NB4 (cell line): ENCODE results near the gene ZDHHC7.

Experiments
- DNase-seq: peaks from one replicate; pipeline ENCODE4 v3.0.0; 2010; ENCODE audit warnings: low read depth
- H3K4me3 ChIP-seq: one replicate; pipeline ENCODE4 v1.5.1; 2011; ENCODE audit warnings: mild to moderate bottlenecking, low read depth, low read length, moderate library complexity
- MYC ChIP-seq: IDR thresholded peaks from 2 replicates; pipeline ENCODE4 v1.6.1; 2011; ENCODE audit warnings: low read depth, low read length
- POLR2A ChIP-seq: IDR thresholded peaks from 2 replicates; pipeline ENCODE4 v1.6.1; 2011; ENCODE audit warnings: mild to moderate bottlenecking; ENCODE audit not compliant: insufficient read length; ENCODE audit errors: extremely low read depth
- TF ChIP-seq, protein P1 (sequence below): IDR thresholded peaks from 2 replicates; pipeline ENCODE4 v1.6.1; 2011; ENCODE audit warnings: low read depth, low read length
- TF ChIP-seq, protein P2 (sequence below): IDR thresholded peaks from one replicate; pipeline ENCODE4 v1.5.1; 2012; ENCODE audit warnings: low read depth, low read length

Gene ZDHHC7

DNA sequence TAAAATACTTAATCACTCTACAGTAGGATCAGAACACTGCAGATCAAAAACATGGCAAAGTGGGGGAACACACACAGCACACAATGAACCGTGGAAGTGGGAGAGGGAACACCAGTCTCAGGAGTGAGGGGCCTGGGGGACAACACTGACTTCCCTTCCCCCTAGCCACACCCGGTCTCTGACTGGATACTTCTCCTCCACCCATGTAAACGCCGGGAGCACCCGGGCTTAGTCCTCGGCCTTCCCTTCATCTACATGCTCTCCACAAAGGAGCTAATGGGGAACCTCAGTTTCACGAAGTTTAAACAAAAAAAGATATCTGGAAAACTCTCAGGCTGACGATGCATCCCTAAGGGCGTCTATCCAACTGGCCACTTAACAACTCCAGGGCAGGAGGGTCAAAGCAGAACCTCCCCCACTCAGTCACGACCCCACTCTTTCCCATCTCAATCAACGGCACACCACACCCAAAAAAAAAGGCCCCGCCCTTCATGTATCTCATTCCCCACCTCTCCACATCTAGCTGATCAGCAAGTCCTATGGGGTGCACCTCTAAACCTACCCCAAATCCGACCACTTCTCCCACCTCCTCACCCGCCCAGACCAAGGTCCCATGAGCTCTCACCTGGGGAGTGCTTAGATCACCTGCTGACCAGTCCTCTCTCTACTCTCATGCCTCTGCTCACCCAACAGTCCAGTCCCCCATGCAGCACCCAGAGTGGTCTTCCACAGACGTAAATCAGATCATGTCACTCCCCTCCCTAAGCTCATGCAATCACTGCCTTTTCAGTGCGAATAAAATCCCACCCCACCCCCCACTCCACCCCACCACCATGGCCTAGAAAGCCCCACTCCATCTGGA is 7.4 kb downstream of the ZDHHC7 start:
- TF ChIP-seq MYC (no peak), POLR2A (no peak)
- TF ChIP-seq, protein P1, sequence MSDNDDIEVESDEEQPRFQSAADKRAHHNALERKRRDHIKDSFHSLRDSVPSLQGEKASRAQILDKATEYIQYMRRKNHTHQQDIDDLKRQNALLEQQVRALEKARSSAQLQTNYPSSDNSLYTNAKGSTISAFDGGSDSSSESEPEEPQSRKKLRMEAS = no peak
- TF ChIP-seq, protein P2, sequence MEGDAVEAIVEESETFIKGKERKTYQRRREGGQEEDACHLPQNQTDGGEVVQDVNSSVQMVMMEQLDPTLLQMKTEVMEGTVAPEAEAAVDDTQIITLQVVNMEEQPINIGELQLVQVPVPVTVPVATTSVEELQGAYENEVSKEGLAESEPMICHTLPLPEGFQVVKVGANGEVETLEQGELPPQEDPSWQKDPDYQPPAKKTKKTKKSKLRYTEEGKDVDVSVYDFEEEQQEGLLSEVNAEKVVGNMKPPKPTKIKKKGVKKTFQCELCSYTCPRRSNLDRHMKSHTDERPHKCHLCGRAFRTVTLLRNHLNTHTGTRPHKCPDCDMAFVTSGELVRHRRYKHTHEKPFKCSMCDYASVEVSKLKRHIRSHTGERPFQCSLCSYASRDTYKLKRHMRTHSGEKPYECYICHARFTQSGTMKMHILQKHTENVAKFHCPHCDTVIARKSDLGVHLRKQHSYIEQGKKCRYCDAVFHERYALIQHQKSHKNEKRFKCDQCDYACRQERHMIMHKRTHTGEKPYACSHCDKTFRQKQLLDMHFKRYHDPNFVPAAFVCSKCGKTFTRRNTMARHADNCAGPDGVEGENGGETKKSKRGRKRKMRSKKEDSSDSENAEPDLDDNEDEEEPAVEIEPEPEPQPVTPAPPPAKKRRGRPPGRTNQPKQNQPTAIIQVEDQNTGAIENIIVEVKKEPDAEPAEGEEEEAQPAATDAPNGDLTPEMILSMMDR = no peak
- no peak for DNase-seq
- no peak overlapping the region for H3K4me3 ChIP-seq

GRCh38 chr16:85003076-85003475 is 8.3 kb downstream of the ZDHHC7 start:
- DNase-seq = no peak
- TF ChIP-seq, protein P2 = no peak
- H3K4me3 ChIP-seq = no peak overlapping the region

DNA sequence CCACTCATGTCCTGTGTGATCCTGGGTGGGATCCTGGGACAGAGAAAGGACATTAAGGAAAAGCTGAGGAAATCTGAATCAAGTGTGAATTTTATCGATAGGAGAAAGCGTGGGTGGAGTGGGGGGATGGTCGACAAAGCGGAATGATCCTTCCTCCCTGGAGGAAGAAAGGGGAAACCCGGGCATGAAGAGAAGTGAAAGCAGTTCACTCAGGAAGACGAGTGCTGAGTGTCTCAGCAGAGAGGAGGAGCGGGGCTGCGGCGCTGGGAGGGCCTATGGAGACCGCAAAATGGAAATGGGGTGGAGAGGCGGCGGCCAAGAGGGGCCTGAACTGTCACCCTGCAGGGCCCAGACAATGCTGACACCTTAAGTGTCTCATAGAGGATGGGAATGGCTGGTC is 8.7 kb downstream of the ZDHHC7 start:
- TF ChIP-seq POLR2A (no peak), MYC (no peak)
- TF ChIP-seq, protein P1 = no peak
- TF ChIP-seq, protein P2 = no peak
- H3K4me3 ChIP-seq = no peak overlapping the region
- no peak for DNase-seq

- H3K4me3 ChIP-seq = no peak overlapping the region
- TF ChIP-seq, protein P1 = no peak
- TF ChIP-seq POLR2A (no peak), MYC (no peak)
- no peak for DNase-seq
Measured at GRCh38 chr16:85002099-85002541, 9.2 kb downstream of the ZDHHC7 start.

- no peak for DNase-seq
- no peak overlapping the region for H3K4me3 ChIP-seq
- TF ChIP-seq POLR2A (no peak), MYC (no peak)
- TF ChIP-seq, protein P2 = no peak
- TF ChIP-seq, protein P1 = no peak
Measured at GRCh38 chr16:84999857-85000480, 11.4 kb downstream of the ZDHHC7 start.

DNA sequence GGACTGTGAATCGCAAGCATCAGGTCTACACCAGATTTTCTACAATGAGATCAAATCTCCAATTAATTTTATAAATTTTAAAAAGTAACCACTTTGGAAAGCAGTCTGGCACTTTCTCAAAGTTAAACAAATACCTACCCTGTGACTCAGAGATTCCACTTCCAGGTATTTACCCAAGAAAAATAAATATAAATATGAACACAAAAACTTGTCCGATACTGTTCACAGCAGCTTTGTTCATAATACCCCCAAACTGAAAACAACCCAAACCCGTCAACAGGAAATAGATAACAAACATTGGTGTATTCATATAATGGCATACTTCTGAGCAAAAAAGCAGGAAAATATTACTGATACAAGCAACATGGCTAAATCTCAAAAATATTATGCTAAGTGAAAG is 12.1 kb downstream of the ZDHHC7 start:
- DNase-seq = no peak
- TF ChIP-seq, protein P2 = no peak
- TF ChIP-seq POLR2A (no peak), MYC (no peak)
- TF ChIP-seq, protein P1 = no peak
- H3K4me3 ChIP-seq = no peak overlapping the region
